Cardiac muscle cell (in vitro differentiated cells and primary cell): ENCODE data around the gene DCTN4. TPM values are rescaled to one million over a fixed set of nuclear protein-coding genes. Genes with fewer than 3 reads are reported as not detected.

Experiments used
- DNase-seq, 2 donors: peaks; one replicate each; pipeline versions ENCODE4 v3.0.0 to v3.0.0-alpha.2; 2010 to 2017; ENCODE audit warnings: low read depth in 1 of 2, low spot score in 1 of 2
- H3K27ac ChIP-seq: fragments of 200-600 bp; sonication (generic); 2 replicates; pipeline ENCODE4 v1.5.1; 2016
- H3K27me3 ChIP-seq: fragments of 200-600 bp; sonication (generic); 2 replicates; pipeline ENCODE4 v1.6.0; 2016; ENCODE audit warnings: control low read depth
- H3K36me3 ChIP-seq: fragments of 200-600 bp; sonication (generic); 2 replicates; pipeline ENCODE4 v1.5.1; 2016; ENCODE audit warnings: control low read depth
- H3K4me1 ChIP-seq: fragments of 200-600 bp; sonication (generic); 2 replicates; pipeline ENCODE4 v1.8.1; 2017; ENCODE audit warnings: low read depth, mild to moderate bottlenecking, mixed run types
- H3K4me3 ChIP-seq: fragments of 200-600 bp; sonication (generic); 2 replicates; pipeline ENCODE4 v1.5.1; 2016; ENCODE audit warnings: mild to moderate bottlenecking
- H3K9me3 ChIP-seq: fragments of 200-600 bp; sonication (generic); 2 replicates; pipeline ENCODE4 v1.5.1; 2017; ENCODE audit warnings: low read depth, mild to moderate bottlenecking, control low read depth
- CTCF ChIP-seq: IDR thresholded peaks from 2 replicates; pipeline ENCODE4 v1.5.1; 2012; ENCODE audit warnings: low read depth, mild to moderate bottlenecking, low read length
- polyA plus RNA-seq: library from polyadenylated mRNA; unstranded; fragments of >200 nt; fragmentation: Nextera tagmentation; extraction: Ambion mirVana; gene quantifications from 2 replicates; pipeline ENCODE4 v1.2.1, GENCODE V29; 2016
- total RNA-seq: library from RNA; depleted of rRNA; stranded (reverse); fragments of >200 nt; gene quantifications from 2 replicates; pipeline ENCODE4 v1.2.3, GENCODE V29; 2016

The DCTN4 gene
- total and polyA plus RNA-seq, 2 experiments from 2014 or later: 26.7 to 46.2 TPM

GRCh38 chr5:150780816-150781221 lies 22.0 kb upstream of the DCTN4 start:
- TF ChIP-seq CTCF: no peak
- peak in 1 of 2 donors; percentile 61 for DNase-seq
- no peak overlapping the region for H3K27ac ChIP-seq
- H3K9me3 ChIP-seq: no peaks in the 10 kb centered on the region
- H3K4me1 ChIP-seq: peaks cover 7% of the 10 kb centered on the region
- H3K36me3 ChIP-seq: no peaks in the 10 kb centered on the region
- no peak overlapping the region for H3K4me3 ChIP-seq
- no peaks in the 10 kb centered on the region for H3K27me3 ChIP-seq

DNA sequence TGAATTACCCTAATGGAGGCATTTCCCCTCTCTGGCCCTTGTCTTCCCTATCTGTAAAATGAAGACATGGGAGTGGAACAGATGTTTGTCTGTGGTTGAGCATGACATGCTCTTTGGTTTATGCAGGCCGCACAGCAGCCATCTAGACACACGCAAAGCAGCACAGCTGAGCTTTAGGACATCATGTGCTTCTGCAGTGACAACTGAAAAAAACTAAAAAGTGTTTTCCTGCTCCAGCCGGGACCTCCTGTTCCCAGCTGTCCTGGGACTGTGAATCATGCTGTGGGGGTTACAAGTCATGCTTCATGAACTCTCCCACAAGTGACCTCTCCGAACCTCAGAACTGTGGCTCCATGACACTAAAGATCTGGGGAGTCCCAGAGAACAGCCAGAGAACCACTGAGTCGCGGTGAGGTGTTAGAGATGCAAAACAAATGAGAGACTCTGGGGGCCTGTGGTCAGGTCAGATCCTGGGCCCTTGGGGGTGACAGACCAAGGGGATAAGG lies 21.4 kb upstream of the DCTN4 start:
- Histone ChIP-seq H3K4me3 (no peak overlapping the region), H3K36me3 (no peaks in the 10 kb centered on the region), H3K4me1 (peaks cover 7% of the 10 kb centered on the region), H3K27ac (no peak overlapping the region), H3K9me3 (no peaks in the 10 kb centered on the region), H3K27me3 (no peaks in the 10 kb centered on the region)
- no peak for TF ChIP-seq CTCF
- peak in 1 of 2 donors; percentile 44 for DNase-seq

- Histone ChIP-seq H3K9me3 (no peaks in the 10 kb centered on the region), H3K27ac (peak overlapping the region; percentile 90), H3K36me3 (no peaks in the 10 kb centered on the region), H3K27me3 (no peaks in the 10 kb centered on the region), H3K4me3 (peak overlapping the region; percentile 52), H3K4me1 (peaks cover 7% of the 10 kb centered on the region)
- no peak for TF ChIP-seq CTCF
- peak in 1 of 2 donors; percentile 31 for DNase-seq
Measured at GRCh38 chr5:150779397-150780186, 20.8 kb upstream of the DCTN4 start.

GRCh38 chr5:150778517-150779396 lies 19.9 kb upstream of the DCTN4 start, which contains the start of gene SMIM3:
Gene SMIM3 (plus strand): TSS chr5:150778757. CDS start chr5:150795441, 16,684 bp downstream.
- no peaks in the 10 kb centered on the region for H3K27me3 ChIP-seq
- DNase-seq: peak; percentile 84 to 91
- no peaks in the 10 kb centered on the region for H3K9me3 ChIP-seq
- no peaks in the 10 kb centered on the region for H3K36me3 ChIP-seq
- H3K4me3 ChIP-seq: peak within 1 kb of the TSS; percentile 52
- H3K4me1 ChIP-seq: peaks cover 15% of the 10 kb centered on the region
- peak within 1 kb of the TSS; percentile 90 for H3K27ac ChIP-seq
- peak; percentile 55 for TF ChIP-seq CTCF

DNA sequence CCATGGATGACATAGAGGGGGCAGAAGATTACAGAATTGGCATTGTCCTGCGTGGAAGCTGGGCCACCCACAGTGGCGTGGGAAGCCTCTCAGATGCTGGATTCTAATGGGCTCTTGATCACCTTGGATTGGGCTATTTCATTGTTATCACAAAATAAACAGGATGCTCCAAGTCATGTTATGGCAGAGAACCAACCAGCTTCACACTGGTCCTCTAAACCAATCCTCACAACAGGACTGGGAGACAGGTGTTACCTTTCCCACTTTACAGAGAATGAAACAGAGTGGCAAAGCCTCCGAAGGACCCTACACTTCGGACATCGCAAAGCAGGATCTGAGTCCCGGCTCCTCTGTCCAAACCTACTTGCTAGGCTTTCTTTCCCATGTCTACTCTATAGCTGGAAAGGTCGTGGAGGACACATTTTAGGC lies 19.3 kb upstream of the DCTN4 start:
- H3K4me1 ChIP-seq: peaks cover 18% of the 10 kb centered on the region
- peak in 1 of 2 donors; percentile 55 for DNase-seq
- H3K9me3 ChIP-seq: no peaks in the 10 kb centered on the region
- peak overlapping the region; percentile 52 for H3K4me3 ChIP-seq
- TF ChIP-seq CTCF: no peak
- no peaks in the 10 kb centered on the region for H3K36me3 ChIP-seq
- no peaks in the 10 kb centered on the region for H3K27me3 ChIP-seq
- H3K27ac ChIP-seq: peak overlapping the region; percentile 90
